GM10248 (cell line): ENCODE measurements around the gene CCR7.
"Not testable (repeated sequence)": the region's sequence is repeated elsewhere in the genome, so short reads cannot be mapped to it uniquely, and the experiment has no call there.

Experiments
- CTCF ChIA-PET: fragments of 300-600 bp; sonication (Branson Sonifier 250); formaldehyde crosslinking; extraction: SDS; loops from one replicate; lab custom pipeline; 2021; ENCODE audit warnings: antibody characterized with exemption; lab: Yijun Ruan, JAX
- POLR2A ChIA-PET: fragments of 350-650 bp; sonication (Branson Sonifier 250); formaldehyde crosslinking; extraction: SDS; loops from one replicate; lab custom pipeline; 2020; ENCODE audit warnings: antibody characterized with exemption; lab: Yijun Ruan, JAX
- DNase-seq: peaks from one replicate; pipeline ENCODE4 v3.0.0; 2012; ENCODE audit errors: extremely low spot score
- CTCF ChIP-seq: IDR thresholded peaks from 2 replicates; pipeline ENCODE4 v1.5.1; 2012; ENCODE audit warnings: mild to moderate bottlenecking, low read depth; ENCODE audit errors: extremely low read depth, missing control alignments, control extremely low read depth

CCR7 gene

GRCh38 chr17:40598301-40598618 lies 33.0 kb upstream of the CCR7 start:
- CTCF ChIA-PET = interaction anchor here (0.7 to 2.2 kb wide), 12 partner anchors 9 to 236 kb away, joined by 3 to 25 read pairs (median 5); no protein-coding TSS in a partner anchor
- no peak for TF ChIP-seq CTCF
- POLR2A ChIA-PET = interaction anchor here (1.0 to 2.5 kb wide), 3 partner anchors 17 to 38 kb away, joined by 4 to 17 read pairs (median 5); partner anchors contain the start of gene CCR7
- DNase-seq = no peak

- POLR2A ChIA-PET = interaction anchor here (0.5 to 2.5 kb wide), 4 partner anchors 18 to 1117 kb away, joined by 4 to 17 read pairs (median 4); partner anchors contain the start of gene CCR7
- no peak for TF ChIP-seq CTCF
- CTCF ChIA-PET = interaction anchor here (0.7 to 2.2 kb wide), 12 partner anchors 9 to 236 kb away, joined by 3 to 25 read pairs (median 5); no protein-coding TSS in a partner anchor
- DNase-seq = no peak
Measured at GRCh38 chr17:40597556-40598300, 32.5 kb upstream of the CCR7 start.

GRCh38 chr17:40597156-40597555 lies 31.9 kb upstream of the CCR7 start:
- CTCF ChIA-PET = interaction anchor here (0.8 to 2.2 kb wide), 11 partner anchors 10 to 235 kb away, joined by 3 to 25 read pairs (median 5); no protein-coding TSS in a partner anchor
- no peak for TF ChIP-seq CTCF
- POLR2A ChIA-PET = interaction anchor here (1.4 to 2.5 kb wide), 2 partner anchors 34 to 37 kb away, joined by 5 to 17 read pairs; partner anchors contain the start of gene CCR7
- no peak for DNase-seq

GRCh38 chr17:40596261-40596919 lies 31.1 kb upstream of the CCR7 start:
- CTCF ChIA-PET = interaction anchor here (0.6 to 1.8 kb wide), 5 partner anchors 10 to 19 kb away, joined by 3 to 25 read pairs (median 4); no protein-coding TSS in a partner anchor
- no peak for DNase-seq
- TF ChIP-seq CTCF = no peak
- POLR2A ChIA-PET = no interaction called here

GRCh38 chr17:40590742-40591141 lies 25.5 kb upstream of the CCR7 start:
- TF ChIP-seq CTCF = no peak
- no peak for DNase-seq
- ChIA-PET POLR2A (no interaction called here), CTCF (interaction anchor here (0.9 to 2.7 kb wide), 7 partner anchors 9 to 30 kb away, joined by 4 to 17 read pairs (median 6); no protein-coding TSS in a partner anchor)

GRCh38 chr17:40588552-40588951 lies 23.3 kb upstream of the CCR7 start:
- POLR2A ChIA-PET = no interaction called here
- CTCF ChIA-PET = interaction anchor here (1.2 to 2.4 kb wide), 4 partner anchors 11 to 28 kb away, joined by 3 to 12 read pairs (median 7); no protein-coding TSS in a partner anchor
- DNase-seq = no peak
- no peak for TF ChIP-seq CTCF

GRCh38 chr17:40586264-40586663 lies 21.0 kb upstream of the CCR7 start:
- CTCF ChIA-PET = interaction anchor here (1.4 to 2.3 kb wide), 3 partner anchors 9 to 29 kb away, joined by 4 to 12 read pairs (median 6); no protein-coding TSS in a partner anchor
- POLR2A ChIA-PET = not testable (repeated sequence)

GRCh38 chr17:40584950-40585349 lies 19.7 kb upstream of the CCR7 start:
- CTCF ChIA-PET = interaction anchor here (0.7 to 1.3 kb wide), 8 partner anchors 8 to 37 kb away, joined by 3 to 4 read pairs (median 4); no protein-coding TSS in a partner anchor
- POLR2A ChIA-PET, DNase-seq: not testable (repeated sequence)

More at GRCh38 chr17:40586264-40586663, 21.0 kb upstream of the CCR7 start:
- not testable (repeated sequence) for DNase-seq
